Measurements from ENCODE around the gene AZIN2. TPM values are rescaled to one million over a fixed set of nuclear protein-coding genes. Genes with fewer than 3 reads are reported as not detected.
"Not testable (repeated sequence)": the region's sequence is repeated elsewhere in the genome, so short reads cannot be mapped to it uniquely, and the experiment has no call there.

Gene AZIN2
- total RNA-seq: 5.8 TPM
- long read RNA-seq, partial matches to known transcripts: 0 of 5 reads
- long read RNA-seq, other reads (novel, unspliced or antisense): 4 of 5 reads

DNA sequence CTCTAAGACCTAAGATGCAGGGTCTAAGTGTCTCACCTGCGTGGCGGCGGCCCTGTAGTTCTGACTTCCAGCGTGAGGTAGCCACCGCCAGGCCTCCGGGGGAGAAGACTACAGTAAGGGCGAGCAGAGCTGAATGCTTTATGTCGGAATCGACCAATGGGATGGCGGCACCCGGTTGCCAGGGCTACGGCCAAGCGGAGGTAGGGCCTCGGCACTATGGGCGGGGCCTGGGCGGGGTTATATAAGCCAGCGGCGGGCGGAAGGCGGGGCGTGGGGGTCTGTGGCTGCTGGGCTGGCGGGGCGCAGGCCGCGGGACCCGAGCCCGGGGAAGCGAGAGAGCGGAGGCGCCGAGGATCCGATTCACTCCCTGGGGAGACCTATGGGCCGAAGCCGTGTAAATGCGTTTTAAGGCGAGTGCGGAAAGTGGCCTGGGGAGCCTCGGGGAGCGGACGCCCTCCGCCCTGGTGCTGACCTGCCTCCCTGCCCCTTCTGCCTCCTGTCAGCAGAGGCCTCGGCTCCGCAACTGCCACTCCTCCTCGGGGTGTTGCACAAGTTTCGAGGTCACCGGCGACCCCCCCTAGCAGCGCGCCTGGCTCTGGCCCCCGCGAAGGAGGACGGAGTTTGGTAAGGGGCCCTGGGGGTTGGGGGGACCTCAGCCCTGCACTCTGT lies at the start of gene AZIN2:
Gene AZIN2 (plus strand): TSS at position 269 of the 669 bp plus-strand sequence. CDS start 1,097 bp downstream, outside the sequence.
- intact Hi-C loops (cut with DNase I): no loop called here

DNA sequence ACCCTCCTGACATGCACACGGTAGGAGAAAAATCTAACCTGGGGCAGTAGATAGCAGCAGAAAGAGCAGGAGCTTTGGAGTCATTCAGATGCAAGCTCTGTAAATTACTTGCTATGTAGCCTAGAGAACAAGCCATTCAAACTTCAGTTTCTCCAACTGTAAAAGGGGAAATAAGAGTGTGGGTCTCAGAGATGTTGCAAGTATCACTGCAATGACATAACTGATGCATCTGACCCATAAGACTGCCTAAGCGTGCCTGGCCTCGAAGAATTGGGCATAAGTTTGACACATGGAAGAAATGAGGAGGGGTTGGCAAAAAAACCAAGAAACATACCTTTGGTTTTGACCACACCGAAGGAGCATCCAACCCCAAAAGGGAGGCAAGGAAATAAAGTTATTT lies 49.4 kb upstream of the AZIN2 start:
- intact Hi-C loops (cut with DNase I): no loop called here
- DNase-seq (ENCODE audit: low spot score): no peak

More for the DNA sequence above, at the start of gene AZIN2:
- peak; percentile 96 for DNase-seq (ENCODE audit: low spot score)

DNA sequence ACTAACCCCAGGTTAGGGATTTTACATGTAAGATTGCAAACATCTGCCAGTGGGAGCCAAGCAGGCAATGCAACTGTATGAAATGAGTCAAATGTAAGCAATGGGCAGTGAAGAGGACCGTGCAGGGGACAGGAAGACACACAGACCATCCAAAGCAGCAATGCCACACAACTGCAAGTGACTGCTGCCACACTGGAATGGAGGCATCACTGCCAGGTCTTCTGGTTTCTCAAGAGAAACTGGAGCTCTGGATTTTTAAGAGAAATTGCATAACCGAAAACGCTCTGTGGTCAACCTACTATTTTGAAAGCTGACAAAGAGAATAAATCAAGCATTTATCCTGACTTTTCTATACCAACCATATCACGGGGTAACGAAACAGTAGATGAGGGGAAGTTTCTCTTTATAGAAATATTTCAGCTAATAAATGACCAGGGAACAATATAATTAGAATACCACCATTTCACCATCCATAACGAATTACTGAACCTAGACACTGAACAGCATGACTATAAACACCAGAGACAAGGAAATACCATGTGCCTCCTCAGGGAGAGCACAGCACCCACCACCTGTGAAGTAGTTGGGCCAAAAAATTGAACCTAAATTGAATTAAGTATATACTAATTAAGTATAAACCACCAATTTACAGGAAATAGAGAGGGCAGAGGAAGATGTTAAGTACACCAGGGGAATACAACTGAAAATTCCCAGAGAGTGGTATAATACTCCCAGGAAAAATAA lies 48.7 kb upstream of the AZIN2 start:
- intact Hi-C loops (cut with DNase I): no loop called here
- no peak for DNase-seq (ENCODE audit: low spot score)

DNA sequence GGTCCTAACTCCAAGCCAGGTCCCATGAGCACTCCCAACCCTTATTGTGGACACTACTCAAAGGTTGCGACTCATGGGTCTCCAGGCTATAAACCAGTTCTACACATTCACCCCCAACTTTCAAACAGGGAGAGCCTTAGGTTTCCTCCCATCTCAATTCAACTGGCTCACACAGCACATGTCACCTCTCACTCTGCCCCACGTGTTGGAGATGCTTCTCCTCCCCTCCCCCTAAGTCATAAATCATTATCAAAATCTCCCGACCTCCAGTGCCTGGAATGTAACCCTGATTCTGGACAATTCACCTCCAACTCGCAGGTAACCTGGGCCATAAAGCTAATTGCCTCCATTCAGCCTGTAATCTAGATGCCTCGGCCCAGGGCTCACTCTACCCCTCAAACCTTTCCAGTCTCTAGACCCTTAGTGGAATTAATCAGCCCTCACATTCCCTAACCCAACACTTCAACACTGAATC lies 44.9 kb upstream of the AZIN2 start:
- intact Hi-C loops (cut with DNase I): no loop called here
- DNase-seq (ENCODE audit: low spot score): no peak

DNA sequence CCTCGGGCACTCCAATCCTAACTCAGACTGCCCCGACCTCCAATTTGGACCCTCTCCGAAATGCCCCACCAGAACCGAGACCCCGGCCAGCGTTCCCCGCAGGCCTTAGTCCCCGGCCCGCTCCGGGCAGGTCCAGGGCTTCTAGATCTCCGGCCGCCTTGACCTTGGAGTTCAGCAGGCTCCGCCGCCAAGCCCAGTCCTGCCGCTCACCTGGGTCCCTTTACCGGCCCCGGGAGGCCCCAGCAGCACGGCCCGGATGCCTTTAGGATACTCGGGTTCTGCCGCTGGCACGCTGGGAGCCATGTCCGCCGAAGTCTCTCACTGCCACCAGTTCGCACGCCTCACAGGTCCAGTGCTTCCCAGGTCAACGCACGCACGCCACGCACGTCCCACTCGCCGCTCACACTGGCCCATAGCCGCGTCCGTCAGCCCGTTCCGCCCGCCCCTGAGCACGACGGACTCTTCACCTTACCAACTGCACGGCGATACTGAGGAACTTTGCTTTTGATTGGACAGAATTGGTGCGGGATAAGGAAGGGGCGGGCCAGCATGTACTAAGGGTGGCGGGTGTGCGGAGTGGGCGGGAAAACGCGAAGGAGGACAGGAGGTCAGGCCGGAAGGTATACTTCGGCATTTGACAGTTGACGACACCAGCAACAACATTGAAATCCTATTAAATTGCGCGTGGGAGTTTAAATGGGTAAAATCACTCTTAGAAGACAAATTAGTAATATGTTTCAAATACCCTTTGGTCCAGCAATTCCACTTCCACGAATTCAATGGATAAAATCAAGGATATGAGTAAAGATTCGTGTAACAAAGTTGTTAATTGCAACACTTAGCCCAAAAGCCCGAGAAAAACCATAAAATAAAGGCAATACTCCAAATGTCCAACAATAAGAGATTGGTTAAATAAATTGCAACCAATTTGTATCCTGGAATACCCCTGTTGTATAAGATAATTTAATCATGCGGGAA lies 44.1 kb upstream of the AZIN2 start, which contains the start of gene AK2:
Gene AK2 (minus strand): TSS at position 358 of the 978 bp plus-strand sequence. CDS start 55 bp downstream, at position 303.
- DNase-seq (ENCODE audit: low spot score): peak; percentile 98
- intact Hi-C loops (cut with DNase I): no loop called here

DNA sequence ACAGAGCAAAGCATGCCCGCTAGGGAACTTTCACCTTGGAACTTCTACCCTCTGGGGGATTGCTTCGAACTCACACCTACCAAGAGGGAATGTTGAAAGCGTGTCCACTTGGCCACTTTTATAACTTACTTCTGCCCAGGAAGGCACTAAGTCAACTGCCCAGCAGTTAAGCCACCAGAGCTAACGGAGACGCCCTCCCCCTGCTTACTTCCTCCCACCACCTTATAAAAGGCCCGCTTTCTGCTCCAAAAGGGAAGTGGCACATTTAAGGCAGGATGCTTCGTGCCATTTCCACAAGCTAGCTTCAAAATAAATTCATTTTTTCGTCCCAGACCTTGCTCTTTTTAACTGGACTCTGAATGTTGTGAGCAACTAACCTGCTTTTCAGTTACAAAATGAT lies 41.1 kb upstream of the AZIN2 start:
- peak; percentile 67 for DNase-seq (ENCODE audit: low spot score)
- intact Hi-C loops (cut with DNase I): no loop called here

DNA sequence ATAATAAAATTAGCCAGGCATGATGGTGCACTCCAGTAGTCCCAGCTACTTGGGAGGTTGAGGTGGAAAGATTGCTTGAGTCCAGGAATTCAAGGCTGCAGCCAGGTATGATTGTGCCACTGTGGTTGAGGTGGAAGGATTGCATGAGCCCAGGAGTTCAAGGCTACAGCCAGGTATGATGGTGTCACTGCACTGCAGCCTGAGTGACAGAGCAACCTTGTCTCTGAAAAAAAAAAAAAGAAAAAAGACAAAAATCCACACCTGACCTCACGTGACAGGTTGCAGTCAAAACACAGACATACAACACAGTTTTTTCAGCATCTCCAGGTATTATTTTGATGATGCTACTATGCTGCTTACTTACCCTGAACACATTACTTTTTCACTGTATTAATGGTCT lies 39.9 kb upstream of the AZIN2 start:
- intact Hi-C loops (cut with DNase I): no loop called here
- DNase-seq (ENCODE audit: low spot score): no peak

DNA sequence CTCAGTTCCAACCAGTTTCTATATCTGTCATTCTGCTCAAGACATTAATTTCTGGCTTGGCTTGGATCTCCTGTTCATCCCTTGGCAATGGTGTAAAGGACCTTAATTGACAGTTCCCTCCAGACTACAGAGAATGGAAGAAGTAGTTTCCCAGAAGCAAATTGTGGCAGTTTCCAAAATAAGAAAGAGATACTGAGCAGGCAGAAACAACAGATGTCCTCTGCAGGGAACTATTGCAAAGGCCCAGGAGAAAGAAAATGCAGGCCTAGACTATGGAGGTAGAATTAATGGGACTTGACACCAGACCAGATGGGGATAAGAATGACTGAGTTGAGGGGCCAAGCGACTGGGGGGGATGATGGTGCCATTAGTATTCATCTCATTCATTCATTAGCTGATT lies 38.1 kb upstream of the AZIN2 start:
- no peak for DNase-seq (ENCODE audit: low spot score)
- intact Hi-C loops (cut with DNase I): no loop called here

DNA sequence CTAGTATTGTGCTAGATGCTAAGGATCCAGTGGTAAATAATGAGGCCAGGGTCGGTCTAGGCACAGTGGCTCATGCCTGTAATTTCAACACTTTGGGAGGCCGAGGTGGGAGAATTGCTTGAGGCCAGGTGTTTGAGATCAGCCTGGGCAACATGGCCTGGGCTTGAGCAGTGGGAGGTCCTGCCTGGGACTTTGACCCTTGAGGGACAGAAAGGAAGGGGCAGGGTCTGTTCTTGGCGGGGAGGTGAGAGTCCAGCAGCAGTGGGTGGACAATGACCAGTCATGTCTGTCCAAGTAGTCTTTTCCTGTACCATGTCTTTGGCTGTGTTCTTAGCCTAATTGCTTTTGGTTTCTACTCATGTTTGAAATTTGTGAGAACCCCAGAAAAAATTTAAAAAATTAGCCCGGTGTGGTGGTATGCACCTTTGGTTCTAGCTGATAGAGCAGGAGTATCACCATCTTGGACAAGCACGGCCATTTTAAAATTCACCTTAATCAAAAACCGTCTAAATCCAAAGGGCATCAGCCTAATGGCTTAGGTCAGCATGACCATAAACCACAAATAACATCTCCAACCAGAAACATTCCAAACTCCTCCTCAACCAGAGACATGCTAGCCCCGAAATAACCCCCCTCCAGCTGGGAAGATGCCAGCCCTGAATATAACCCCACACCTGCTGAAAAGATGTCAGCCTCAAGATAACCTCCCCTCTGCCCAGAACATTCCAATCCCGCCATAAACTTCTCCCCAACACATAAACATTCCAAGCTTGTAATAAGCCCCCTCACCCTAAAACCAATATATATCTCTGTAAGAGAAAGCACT lies 37.5 kb upstream of the AZIN2 start:
- intact Hi-C loops (cut with DNase I): no loop called here
- DNase-seq (ENCODE audit: low spot score): no peak

DNA sequence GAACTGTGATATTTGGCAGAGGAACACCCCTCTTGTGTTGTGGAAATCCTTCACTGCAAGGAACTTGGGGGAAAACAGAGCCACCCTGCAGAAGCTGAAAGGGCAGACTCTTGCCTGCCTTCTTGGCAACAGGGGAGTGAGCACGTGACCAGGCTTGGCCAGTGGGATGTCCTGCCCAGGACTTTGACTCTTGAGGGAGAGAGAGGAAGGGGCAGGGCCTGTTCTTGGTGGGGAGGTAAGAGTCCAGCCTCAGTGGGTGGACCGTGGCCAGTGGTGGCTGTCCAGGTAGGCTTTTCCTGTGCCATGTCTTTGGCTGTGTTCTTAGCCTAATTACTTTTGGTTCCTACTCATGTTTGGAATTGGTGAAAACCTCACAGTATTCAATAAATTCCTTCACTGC lies 35.7 kb upstream of the AZIN2 start:
- intact Hi-C loops (cut with DNase I): loop anchor here (5.0 kb wide), 1 partner anchor 33 kb away; no protein-coding TSS in a partner anchor
- peak; percentile 72 for DNase-seq (ENCODE audit: low spot score)

DNA sequence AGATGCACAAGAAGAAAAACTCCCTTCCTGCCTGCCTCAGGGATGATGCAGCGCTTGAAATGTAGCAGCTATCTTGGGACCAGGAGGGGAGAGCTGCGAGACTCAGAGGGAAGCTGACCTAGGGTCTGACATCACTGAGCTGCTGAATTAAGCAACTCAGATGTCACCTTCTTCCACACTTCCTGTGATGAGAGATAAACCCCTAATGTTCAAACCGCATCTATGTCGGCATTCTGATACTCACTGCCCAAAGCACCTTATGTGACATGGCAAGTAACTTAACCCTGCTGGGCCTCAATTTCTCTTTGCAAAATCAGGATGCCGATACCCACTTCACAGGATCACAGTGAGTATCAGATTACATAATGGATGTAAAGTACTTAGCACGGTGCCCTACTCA lies 35.1 kb upstream of the AZIN2 start:
- peak; percentile 76 for DNase-seq (ENCODE audit: low spot score)
- intact Hi-C loops (cut with DNase I): loop anchor here (5.0 kb wide), 1 partner anchor 34 kb away; no protein-coding TSS in a partner anchor

DNA sequence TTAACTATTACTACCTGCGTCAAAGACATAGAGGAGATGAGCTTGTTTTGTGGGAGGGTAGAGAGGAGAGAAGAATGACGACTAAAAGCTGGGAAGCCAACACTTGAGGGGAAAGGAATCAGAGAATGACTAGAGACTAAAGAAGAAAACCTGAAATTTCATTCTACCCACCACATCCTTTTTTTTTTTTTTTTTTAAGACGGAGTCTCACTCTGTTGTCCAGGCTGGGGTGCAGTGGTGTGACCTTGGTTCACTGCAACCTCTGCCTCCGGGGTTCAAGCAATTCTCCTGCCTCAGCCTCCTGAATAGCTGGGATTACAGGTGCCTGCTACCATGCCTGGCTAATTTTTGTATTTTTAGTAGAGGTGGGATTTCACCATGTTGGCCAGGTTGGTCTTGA lies 34.7 kb upstream of the AZIN2 start:
- DNase-seq (ENCODE audit: low spot score): not testable (repeated sequence)
- intact Hi-C loops (cut with DNase I): loop anchor here (5.0 kb wide), 1 partner anchor 34 kb away; no protein-coding TSS in a partner anchor

DNA sequence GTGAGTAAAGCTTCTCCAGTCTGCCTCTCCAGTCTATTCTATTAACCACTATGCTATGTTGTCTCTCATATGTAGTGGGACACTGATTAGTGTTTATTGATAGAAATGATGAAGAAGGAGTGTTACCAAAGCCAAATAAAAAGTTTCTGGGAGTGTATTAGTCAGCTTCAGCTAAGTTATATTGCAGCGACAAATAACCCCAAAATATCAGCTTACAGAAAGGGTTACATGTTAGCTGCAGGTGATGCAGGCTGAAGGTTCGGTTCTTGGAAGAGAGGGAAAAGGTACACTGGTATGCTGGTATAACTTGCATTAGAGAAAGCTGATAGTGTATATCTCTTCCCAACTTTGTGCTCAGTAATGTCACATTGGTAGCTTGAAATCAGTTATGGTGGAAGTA lies 33.7 kb upstream of the AZIN2 start:
- intact Hi-C loops (cut with DNase I): loop anchor here (5.0 kb wide), 1 partner anchor 35 kb away; no protein-coding TSS in a partner anchor
- no peak for DNase-seq (ENCODE audit: low spot score)

DNA sequence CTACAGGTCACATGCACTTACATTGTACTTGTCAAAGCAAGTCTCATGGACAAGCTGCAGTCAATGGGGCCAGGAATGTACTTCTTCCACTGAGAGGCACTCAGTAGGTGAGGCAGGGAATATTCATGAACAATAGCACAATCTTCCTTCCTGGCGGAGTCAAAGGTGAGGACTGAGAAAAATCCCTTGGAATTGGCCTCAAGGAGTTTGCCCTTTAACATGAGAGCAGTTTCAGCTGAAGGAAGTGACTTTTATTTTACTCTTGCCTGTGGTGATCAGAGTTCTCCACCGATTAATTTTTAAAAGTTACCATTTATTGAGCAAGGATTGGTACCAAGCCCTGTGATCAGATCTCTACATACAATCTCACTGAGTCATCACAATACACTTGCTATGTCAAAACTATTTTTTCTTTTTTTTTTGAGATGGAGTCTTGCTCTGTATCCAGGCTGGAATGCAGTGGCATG lies 33.1 kb upstream of the AZIN2 start:
- DNase-seq (ENCODE audit: low spot score): no peak
- intact Hi-C loops (cut with DNase I): loop anchor here (5.0 kb wide), 1 partner anchor 36 kb away; no protein-coding TSS in a partner anchor

DNA sequence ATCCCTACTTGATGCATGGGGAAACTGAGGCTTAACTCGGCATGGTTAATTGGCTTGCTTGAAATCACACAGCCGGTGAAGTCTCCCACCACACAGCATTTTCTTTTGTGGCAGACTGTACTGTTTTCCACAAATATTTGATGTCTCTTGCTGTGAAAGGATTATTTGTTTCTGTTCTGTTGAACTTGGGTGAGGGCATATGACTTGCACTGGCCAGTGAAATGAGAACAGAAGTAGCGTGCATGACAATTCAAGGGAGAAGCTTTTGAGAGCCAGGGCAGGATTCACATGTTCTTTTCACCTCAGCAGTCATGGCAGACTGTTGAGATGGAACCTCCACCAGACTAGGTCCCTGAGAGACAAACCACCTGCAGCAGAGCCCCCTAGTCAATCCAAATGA lies 32.5 kb upstream of the AZIN2 start:
- intact Hi-C loops (cut with DNase I): loop anchor here (5.0 kb wide), 1 partner anchor 36 kb away; no protein-coding TSS in a partner anchor
- no peak for DNase-seq (ENCODE audit: low spot score)

DNA sequence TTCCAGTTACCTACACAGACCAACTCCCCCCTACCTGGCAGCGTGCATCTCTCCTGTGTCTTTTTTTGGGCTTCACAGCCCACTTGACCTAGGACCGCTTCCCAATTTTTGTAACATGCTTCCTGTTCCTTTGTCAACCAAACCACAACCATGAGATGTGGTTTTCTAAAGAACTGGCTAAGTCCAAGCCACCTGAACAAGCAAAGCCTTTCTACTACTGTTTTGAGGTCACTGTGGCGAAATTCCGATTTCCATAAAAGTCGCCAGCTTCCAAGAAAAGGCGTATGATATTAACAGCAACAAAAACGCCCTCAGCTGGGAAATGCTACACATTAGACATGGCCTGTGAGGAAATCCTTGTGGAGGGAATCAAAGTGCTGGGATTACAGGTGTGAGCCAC lies 31.6 kb upstream of the AZIN2 start:
- no peak for DNase-seq (ENCODE audit: low spot score)
- intact Hi-C loops (cut with DNase I): loop anchor here (5.0 kb wide), 1 partner anchor 37 kb away; no protein-coding TSS in a partner anchor

DNA sequence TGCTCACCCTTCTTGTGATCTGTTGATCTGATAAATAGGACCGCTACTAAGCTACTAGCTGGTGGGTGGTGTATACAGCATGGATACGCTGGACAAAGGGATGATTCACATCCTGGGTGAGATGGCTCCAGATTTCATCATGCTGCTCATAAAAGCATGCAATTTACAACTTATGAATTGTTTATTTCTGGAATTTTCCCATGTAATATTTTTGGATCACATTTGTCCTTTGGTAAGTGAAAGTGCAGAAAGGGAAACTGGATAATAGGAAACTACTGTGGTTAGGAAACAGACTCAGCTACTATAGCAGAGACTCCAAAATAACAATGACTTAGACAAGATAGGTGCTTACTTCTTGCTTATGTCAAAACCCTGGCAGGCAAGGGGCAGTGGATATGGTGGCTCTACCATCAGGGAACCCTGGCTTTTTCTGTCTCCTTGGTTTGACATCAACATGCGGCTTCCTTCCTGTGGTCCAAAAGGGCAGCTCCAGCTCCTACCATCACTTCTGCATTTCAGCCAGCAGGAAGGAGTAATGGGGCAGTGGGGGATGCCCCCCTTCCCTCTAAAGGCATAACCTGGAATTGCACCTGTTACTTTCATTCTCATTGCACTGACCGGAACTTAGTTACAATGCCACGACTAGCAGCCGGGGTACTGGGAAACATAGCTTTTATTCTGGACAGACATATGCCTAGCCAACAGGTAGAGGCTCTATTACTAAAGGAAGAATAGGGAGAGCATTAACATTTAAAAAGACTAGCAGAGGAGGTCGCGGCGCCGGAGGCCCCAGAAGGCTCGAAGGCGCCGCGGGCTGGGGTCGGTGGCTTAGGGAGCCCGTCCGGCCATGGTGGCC lies 30.5 kb upstream of the AZIN2 start:
- DNase-seq (ENCODE audit: low spot score): no peak
- intact Hi-C loops (cut with DNase I): no loop called here

All from cardiac septum (tissue), 1 donor.